Measurements from ENCODE around the gene ABCC5. TPM values are rescaled to one million over a fixed set of nuclear protein-coding genes. Genes with fewer than 3 reads are reported as not detected.
"Not testable (repeated sequence)": the region's sequence is repeated elsewhere in the genome, so short reads cannot be mapped to it uniquely, and the experiment has no call there.

ABCC5 gene
- polyA plus RNA-seq (ENCODE audit: insufficient read length) = 28.1 TPM

DNA sequence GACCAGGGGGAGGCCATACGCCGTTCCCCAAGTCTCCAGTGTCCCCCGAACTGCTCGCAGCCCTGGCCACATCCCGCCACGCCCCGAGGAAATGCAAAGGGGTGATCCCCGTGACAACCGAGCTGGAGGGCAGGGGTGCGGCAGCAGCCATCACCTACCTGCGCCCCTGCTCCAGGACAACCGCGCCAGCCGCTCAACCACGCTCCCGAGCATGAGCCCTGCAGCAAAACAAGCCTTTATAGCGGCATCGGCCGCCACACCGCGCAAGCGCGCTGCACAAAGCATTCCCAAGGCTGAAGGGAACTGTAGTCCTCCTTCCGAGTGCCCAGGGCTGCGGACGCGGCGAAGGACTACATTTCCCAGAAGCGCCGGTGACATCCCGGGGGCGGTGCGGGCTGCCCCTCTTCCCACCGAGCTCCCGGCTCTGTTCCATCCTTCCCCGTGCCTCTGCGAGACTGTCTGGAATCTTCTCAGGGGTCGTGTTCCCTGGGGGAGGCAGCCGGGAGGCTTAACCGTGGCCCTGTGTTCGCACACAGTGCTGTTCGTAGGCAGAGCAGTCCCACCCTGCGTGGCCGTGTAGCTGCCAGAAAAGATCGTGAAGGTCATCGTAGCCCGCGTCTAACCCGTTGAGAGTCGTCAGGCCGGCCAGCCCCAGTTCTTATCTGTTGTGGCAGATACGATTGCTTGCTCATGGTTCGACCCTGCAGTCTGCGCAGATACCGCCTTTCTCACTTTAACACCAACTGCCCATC is at the start of gene ABCC5:
Gene ABCC5 (minus strand): TSS at position 213 of the 752 bp plus-strand sequence. CDS start 3,492 bp downstream, outside the sequence.
- DNase-seq = peak; percentile 95

DNA sequence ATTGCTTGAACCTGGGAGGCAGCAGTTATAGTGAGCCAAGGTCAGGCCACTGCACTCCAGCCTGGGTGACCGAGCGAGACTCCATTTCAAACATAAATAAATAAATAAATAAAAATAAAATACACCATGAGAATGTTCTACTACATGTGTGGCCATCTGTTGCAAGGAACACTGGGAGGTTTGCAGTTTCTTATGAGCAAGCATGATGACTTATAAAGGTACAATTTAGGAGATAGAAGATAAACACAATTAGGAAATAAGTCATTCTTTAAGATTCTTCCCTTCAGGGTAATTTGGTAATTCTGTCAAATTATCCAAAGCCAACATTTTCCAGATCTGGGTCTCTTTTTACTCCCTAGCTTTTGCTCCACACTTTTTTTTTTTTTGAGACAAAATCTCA is 48.5 kb upstream of the ABCC5 start:
- DNase-seq = no peak

DNA sequence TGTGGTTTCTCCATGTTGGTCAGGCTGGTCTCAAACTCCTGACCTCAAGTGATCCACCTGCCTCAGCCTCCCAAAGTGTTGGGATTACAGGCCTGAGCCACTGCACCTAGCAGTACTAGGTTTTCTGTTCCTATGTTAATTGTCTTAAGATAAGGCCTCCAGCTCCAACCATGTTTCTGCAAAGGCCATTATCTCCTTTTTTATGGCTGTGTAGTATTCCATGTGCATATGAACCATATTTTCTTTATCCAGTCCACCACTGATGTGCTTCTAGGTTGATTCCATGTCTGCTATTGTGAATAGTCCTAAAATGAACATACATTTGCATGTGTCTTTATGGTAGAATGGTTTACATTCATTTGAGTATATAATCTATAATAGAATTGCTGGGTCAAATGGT is 45.0 kb upstream of the ABCC5 start:
- no peak for DNase-seq

DNA sequence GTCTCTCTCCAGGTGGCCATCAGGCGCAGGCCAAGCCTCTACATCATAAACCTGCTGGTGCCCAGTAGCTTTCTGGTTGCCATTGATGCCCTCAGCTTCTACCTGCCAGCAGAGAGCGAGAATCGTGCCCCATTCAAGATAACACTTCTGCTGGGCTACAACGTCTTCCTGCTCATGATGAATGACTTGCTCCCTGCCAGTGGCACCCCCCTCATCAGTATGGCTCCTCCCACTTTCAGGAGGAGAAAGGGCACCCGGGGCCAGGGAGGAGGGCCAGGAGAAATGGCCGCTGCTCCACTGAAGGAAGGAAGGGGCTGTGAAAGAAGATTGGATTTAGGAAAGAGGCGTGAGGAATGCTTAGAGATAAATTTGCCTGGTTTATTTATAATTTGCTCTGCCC is 41.7 kb upstream of the ABCC5 start:
- no peak for DNase-seq

DNA sequence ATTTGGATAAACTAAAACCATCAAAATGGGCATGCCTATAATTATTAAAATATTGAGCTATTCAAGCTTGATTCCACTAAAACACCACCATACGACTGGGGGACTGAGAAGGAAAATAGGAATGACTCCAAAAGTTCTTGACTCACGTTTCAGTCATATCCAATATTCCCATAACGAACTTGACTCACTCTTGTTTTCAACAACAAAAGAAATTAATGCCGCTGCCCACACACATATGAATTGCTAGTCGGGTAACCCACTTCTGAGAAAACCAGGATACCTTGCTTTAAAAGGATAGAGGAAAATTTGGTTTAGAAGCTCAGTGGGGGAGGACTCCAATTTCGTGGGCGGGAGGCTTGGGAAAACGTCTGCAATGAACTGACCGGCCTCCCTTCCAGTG is 40.3 kb upstream of the ABCC5 start:
- DNase-seq = no peak

DNA sequence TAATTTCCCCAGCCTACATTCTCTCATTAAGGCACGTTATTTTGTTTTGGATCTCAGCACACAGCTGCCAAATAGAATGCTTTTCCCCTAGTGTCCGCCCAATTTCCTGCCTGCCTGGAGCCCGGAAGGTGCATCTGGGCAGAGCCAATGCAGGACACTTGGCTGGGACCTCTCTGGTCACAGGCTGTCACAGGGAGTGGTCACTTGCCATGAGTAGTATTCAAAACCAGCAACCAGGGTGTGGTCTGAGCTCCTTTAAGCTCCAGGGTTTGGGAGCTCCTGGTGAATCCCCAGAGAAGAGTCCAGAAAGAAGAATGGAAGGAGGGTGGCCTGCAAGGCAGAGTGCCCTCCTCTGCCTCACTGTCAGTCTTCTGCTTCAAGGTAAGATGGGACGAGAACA is 35.1 kb upstream of the ABCC5 start, which contains the start of gene HTR3C:
Gene HTR3C (plus strand): TSS at position 281 of the 400 bp plus-strand sequence. CDS start 34 bp downstream, at position 315.
- DNase-seq = no peak

DNA sequence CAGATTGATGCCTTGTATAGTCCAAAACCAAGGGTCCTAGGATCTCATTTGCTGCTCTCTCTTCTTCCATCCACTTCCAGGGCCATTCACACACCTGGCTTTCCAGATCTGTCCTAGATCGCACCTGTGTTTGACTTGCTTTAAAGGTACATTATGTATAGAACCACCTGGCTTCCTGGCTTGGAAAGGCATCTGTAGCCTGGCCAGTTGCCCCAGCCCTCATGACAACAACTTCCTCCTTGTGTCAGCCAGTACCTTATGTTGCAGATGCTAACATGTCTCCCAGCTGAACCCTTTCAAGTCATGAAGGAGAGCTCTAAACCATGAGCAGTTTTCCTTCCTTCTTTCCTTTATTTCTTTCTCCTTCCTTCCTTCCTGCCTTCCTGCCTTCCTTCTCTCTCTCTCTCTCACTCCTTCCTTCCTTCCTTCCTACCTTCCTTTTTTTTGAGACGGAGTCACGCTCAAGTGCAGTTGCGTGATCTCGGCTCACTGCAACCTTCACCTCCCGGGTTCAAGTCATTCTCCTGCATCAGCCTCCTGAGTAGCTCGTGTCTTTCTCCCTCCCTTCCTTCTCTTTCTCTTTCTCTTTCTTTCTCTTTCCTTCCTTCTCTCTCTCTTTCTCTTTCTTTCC is 32.6 kb upstream of the ABCC5 start:
- no peak for DNase-seq

DNA sequence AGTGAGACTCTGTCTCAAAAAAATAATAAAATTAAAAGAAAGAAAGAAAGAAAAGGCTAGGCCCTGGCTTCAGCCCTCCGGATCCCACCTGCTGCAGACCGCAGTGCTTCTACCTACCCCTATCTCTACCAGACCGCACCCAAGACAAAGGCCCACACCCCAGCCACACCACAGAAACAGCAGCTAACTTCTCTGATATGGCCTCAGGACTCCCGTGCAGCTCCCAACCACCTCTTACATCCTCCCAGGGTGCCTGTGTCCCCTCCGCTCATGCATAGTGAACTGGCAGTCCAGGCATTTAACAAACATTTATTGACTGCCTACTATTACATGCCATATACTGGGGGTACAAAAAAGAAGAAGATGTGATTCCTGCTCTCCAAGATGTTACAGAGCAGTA is 28.3 kb upstream of the ABCC5 start:
- DNase-seq = no peak

DNA sequence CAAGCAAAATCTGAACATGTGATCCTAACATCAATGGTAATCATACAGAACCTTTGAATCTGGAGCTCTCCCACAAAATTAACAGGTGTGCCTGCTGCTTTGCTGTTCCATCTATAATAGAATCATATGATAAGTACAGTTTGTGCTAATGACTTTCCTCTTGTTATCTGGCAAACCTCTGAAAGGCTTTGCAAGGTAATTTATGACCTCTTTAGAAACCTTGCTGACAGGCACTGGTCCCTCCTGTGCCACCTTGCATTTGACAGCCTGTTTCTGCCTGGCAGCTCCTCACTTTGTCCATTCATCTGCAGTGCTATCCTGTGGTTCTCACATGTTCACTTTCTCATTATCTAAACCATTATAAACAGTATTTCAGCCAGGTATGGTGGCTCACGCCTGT is 24.9 kb upstream of the ABCC5 start:
- DNase-seq = no peak

DNA sequence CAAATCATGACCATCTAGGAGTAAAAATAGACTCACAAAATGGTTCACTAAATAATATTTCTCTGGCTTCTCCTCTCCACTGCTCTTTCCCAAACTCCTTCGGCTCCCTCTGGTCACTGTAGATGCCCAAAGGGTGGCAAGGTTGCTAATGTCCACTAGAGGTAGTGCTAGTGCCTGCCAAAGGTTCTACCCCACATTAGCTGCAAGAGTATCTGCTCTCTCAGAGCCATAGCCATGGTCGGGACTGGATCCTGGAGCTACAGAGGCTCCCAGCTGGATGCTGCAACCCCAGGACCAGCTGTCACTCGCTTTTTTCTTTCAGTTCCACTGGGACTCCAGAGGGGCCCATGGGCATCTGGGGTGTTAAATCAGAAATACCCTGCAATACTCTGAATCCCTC is 22.3 kb upstream of the ABCC5 start:
- no peak for DNase-seq

DNA sequence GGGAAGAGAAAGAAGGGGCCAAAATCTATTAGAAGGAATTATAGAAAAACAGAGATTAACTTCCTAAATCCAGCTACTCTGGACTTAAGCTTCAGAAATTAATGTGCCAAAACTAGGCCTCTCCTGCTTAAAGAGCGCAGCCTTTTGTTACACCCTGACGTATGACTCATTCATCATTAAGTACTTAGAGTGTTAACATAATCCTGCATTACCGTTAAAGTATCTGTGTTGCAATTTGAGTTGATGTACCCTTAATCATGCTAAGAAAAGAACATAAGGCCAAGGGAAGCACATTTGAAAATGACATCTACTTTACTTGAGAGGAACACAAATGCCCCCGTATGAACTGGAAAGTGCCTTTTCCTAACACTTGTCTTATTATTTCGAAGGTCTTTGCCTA is 21.7 kb upstream of the ABCC5 start:
- DNase-seq = no peak

DNA sequence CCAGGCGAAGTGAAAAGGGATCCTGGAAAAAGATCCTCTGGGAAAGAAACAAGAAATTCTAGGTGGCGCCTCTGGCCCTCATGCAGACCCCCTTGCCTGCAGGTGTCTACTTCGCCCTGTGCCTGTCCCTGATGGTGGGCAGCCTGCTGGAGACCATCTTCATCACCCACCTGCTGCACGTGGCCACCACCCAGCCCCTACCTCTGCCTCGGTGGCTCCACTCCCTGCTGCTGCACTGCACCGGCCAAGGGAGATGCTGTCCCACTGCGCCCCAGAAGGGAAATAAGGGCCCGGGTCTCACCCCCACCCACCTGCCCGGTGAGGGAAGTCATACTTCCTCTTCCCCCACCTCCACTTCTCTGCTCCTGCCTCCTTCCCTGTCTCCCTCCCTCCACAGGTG is 20.6 kb upstream of the ABCC5 start:
- DNase-seq = not testable (repeated sequence)

DNA sequence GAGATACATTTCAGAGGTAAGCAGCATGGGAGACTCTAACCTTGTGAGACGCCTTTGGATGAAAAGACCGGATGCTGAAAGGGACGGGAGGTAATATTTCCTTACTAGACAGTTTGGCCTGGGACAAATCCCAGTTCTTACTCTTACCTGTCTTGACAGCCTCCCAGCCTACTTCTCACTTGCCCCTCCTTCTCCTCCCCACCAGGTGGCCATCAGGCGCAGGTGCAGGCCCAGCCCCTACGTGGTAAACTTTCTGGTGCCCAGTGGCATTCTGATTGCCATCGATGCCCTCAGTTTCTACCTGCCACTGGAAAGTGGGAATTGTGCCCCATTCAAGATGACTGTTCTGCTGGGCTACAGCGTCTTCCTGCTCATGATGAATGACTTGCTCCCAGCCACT is 20.1 kb upstream of the ABCC5 start:
- no peak for DNase-seq

DNA sequence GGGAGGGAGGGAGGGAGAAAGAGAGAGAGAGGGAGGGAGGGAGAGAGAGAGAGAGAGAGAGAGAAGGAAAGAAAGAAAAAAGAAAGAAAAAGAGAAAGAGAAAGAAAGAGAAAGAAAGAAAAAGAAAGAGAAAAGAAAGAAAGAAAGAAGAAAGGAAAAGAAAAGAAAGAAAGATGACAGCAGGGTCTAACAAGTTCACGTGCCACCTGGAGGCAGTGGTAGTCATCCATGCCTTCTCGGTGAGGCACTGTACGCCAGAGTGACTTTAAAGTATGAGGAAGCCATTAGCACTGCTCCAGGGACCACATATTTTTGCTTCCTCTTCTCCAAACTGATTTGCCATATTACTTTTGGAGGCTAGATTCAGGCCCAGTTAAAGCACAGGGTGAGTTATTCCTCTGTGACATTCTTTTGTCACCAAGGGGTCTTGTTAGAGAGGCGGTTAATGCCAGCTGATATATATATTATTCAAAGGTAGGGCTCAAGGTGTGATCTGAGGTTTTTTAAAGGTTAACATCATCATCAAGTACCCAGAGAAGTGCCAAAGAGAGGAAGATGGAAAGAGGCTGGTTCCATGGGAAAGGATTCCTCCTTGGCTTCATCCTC is 13.6 kb upstream of the ABCC5 start, which contains the start of gene HTR3D:
Gene HTR3D (plus strand): TSS at position 556 of the 606 bp plus-strand sequence. CDS start 0 bp downstream, at position 556.
- DNase-seq = no peak

DNA sequence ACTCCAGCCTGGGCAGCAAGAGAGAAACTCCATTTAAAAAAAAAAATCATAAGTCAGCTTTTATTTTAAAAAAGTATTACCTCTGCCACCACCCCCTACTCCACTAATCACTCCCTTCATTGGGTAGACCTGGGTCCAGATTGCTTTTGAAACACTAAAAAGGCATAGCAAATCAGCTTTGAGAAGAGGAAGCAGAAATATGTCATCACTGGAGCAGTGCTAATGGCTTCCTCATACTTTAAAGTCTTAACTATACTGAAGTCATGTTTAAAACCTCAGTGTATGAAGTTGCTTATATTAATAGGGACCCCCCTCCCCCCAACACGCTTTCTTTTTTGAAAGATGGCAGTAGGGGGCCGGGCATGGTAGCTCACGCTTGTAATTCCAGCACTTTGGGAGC is 12.9 kb upstream of the ABCC5 start:
- DNase-seq = no peak

DNA sequence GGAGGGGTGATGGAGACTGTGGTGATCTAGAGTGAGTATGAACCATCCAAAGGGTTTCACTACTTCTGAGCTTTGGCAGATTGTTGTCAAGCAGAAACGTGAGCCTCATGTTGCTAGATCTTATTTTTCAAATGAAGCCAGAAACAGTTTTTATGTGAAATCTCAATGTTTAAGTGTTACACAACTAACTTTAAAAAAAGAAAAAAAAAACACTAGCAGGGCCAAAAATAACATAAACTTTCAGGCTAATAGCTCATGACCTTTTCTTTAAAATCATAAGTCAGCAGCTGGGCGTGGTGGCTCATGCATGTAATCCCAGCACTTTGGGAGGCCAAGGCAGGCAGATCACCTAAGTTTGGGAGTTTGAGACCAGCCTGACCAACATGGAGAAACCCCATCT is 11.8 kb upstream of the ABCC5 start:
- DNase-seq = no peak

DNA sequence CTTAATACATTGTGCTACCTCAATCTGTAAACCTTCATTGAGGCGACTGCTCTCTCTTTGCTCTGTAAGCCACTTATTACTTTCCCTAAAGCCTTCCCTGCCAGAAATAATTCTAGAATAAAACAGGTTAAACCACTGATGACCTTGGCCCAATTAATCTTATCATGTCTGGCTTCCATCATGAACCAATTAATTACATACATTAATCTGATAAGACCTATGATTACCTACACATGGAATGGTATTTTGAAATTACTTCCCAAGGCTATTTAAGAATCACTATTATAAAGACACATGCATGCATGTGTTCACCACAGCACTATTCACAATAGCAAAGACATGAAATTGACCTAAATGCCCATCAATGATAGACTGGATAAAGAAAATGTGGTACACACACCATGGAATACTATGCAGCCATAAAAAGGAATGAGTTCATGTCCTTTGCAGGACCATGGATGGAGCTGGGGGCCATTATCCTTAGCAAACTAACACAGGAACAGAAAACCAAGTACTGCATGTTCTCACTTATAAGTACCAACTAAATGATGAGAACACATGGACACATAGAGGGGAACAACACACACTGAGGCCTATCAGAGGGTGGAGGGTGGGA is 10.7 kb upstream of the ABCC5 start:
- not testable (repeated sequence) for DNase-seq

DNA sequence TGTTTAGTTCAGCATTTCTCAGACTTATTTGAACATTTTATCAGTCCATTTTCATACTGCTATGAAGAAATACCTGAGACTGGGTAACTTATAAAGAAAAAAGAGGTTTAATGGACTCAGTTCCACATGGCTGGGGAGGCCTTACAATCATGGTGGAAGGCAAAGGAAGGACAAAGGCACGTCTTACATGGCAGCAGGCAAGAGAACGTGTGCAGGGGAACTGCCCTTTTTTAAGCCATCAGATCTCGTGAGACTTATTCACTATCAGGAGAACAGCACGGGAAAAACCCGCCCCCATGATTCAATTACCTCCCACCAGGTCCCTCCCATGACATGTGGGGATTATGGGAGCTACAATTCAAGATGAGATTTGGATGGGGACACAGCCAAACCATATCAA is 7.6 kb upstream of the ABCC5 start:
- not testable (repeated sequence) for DNase-seq

DNA sequence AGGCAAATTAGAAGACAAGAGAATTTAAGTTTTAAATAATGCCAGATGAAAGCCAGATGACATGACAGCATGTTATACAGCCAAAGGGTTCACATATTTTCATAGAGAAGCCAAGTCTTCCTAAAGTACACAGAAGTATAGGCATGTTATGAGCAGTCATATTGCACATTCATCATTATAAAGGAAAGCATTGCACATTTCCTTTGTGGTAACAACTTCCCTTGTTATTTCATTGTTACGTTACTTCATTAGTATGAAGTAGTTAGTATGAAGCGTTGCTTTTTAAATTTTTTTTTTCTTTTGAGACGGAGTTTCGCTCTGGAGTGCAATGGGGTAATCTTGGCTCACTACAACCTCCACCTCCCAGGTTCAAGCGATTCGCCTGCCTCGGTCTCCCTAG is 4.6 kb upstream of the ABCC5 start:
- no peak for DNase-seq

DNA sequence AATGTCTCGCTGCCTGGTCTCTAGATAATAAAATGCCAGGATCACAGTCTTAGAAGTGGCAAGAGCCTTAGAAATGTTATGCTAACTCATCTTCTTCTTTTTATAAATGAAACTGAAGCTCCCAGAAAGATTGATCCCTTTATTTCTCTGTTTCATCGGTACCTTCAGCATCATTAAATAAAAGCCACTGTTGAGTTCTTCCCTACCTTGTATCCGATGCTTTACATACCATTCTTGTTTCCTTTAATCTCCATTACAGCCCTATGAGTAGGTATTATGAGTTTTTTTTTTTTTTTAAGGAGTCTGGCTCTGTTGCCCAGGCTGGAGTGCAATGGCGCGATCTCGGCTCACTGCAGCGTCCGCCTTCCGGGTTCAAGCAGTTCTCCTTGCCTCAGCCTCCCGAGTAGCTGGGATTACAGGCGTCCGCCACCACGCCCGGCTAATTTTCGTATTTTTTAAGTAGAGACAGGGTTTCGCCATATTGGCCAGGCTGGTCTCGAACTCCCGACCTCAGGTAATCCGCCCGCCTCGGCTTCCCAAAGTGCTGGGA is 815 bp upstream of the ABCC5 start:
- no peak for DNase-seq

DNA sequence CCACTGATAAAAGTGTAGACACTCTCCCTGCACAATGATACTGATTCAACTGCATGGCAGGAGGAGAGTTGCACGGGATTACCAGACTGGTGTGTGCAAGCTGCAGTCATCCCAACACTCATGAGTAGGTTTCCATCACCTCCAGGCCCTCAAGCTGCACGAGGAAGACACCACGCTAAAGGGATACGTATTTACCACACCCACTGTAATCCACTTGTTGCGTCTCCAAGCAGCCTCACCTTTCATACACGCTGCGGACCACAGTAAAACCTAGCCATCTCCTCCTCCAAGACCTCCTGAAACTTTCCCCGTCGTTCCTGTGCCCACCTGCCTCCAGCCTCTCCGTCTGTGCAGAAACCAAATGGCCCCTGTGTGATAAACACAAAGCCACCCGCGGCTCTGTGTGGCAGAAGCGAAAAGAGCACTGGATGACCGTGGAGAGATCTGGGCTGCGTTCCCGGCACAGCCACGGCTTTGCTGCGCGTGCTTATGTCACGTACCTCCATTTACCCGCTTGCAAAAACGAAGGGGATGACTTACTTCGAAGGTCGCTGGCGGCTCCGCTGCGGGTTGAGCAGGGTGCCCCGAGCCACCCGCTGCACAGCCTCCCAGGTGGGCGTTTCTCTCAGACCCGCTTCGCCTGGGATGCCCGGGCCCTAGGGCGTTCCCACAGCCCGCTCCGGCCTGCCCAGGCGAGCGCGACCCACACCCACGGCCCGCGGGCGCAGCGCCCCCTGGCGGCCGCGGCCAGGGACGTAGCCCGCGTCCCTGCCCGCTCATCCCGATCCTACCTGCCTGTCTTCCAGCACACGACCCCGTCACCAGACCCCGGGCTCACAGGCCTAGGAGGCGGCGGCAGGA is 643 bp downstream of the ABCC5 start:
- DNase-seq = peak; percentile 79

DNA sequence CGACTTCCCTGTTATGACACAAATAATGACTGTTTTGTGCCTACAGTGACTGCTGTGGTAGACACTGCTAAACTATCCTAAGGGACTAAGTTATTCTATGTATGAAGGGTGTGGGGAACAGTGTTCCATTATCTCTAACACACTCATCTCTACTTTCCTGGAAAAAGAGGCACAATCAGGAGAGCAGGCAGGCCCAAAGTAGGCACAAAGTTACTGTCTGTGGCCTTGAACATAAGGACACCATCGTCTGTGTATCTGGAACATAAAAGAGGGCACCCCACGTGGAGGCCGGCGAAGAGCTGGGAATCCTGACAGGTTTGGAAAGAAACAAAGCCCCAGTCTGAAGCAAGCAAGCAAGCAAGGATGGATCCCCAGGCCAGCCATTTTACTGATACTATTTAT is 1.5 kb downstream of the ABCC5 start:
- DNase-seq = no peak
